Uterus (tissue), 4 donors: Measurements from ENCODE around the gene ADARB2. TPM values are rescaled to one million over a fixed set of nuclear protein-coding genes. Genes with fewer than 3 reads are reported as not detected.

Experiments
- DNase-seq, 2 donors: peaks; one replicate each; pipeline ENCODE4 v3.0.0-alpha.2; 2019 to 2020
- H3K27ac ChIP-seq, 2 donors: fragments of 200-600 bp; sonication (generic); 1 replicate in 1 of 2; 2 replicates in 1 of 2; pipeline ENCODE4 v1.5.1; 2016 to 2018
- H3K27me3 ChIP-seq, 2 donors: fragments of 200-600 bp; sonication (generic); one replicate each; pipeline ENCODE4 v1.5.1; 2018 to 2019; ENCODE audit warnings: control low read depth in 1 of 2
- H3K36me3 ChIP-seq, 2 donors: fragments of 200-600 bp; sonication (generic); one replicate each; pipeline ENCODE4 v1.5.1; 2019; ENCODE audit warnings: control low read depth in 1 of 2
- H3K4me1 ChIP-seq, 2 donors: fragments of 200-600 bp; sonication (generic); one replicate each; pipeline ENCODE4 v1.5.1; 2018 to 2019; ENCODE audit warnings: control low read depth in 1 of 2
- H3K4me3 ChIP-seq, 2 donors: fragments of 200-600 bp; sonication (generic); 1 replicate in 1 of 2; 2 replicates in 1 of 2; pipeline ENCODE4 v1.5.1; 2018 to 2019; ENCODE audit warnings: mild to moderate bottlenecking in 1 of 2
- H3K9me3 ChIP-seq, 2 donors: fragments of 200-600 bp; sonication (generic); one replicate each; pipeline ENCODE4 v1.5.1; 2019; ENCODE audit warnings: control low read depth in 1 of 2
- POLR2A ChIP-seq, 2 donors: fragments of 450-650 bp; IDR thresholded peaks; one replicate each; pipeline ENCODE4 v1.6.1; 2016; ENCODE audit warnings: antibody characterized with exemption in 2 of 2, mild to moderate bottlenecking in 1 of 2, moderate library complexity in 1 of 2
- intact Hi-C: fragments of 100-400 bp; cut with DNase I; formaldehyde crosslinking; loops from one replicate; pipeline ENCODE4 v1.15.1; 2023; ENCODE audit warnings: low total_unique reads
- total RNA-seq, 4 donors: library from RNA; depleted of rRNA in 3 of 4; stranded (reverse); fragments of >200 nt in 3 of 4; gene quantifications; one replicate each; pipeline versions ENCODE4 v1.1.0 to v1.2.4, GENCODE V29; 2014 to 2023
- TF ChIP-seq, protein P1 (sequence below), 4 experiments: fragments of 200-600 bp in 2 of 4; fragments of 450-650 bp in 2 of 4; sonication (generic) in 2 of 4; IDR thresholded peaks; one replicate each; pipeline ENCODE4 v1.5.1; 2016 to 2019; ENCODE audit warnings: antibody characterized with exemption in 4 of 4, mild to moderate bottlenecking in 2 of 4, moderate library complexity in 1 of 4
- donor health status: DM: yes; HTN: yes; CAD: no.

The ADARB2 gene
- total RNA-seq, 4 donors from 2014 or later: 0.76 to 2.6 (median 2.0) TPM; not detected in 1

- H3K4me3 ChIP-seq: no peak overlapping the region
- no peak for TF ChIP-seq POLR2A (IDR thresholded peaks at IDR 0.05)
- TF ChIP-seq, protein P1, sequence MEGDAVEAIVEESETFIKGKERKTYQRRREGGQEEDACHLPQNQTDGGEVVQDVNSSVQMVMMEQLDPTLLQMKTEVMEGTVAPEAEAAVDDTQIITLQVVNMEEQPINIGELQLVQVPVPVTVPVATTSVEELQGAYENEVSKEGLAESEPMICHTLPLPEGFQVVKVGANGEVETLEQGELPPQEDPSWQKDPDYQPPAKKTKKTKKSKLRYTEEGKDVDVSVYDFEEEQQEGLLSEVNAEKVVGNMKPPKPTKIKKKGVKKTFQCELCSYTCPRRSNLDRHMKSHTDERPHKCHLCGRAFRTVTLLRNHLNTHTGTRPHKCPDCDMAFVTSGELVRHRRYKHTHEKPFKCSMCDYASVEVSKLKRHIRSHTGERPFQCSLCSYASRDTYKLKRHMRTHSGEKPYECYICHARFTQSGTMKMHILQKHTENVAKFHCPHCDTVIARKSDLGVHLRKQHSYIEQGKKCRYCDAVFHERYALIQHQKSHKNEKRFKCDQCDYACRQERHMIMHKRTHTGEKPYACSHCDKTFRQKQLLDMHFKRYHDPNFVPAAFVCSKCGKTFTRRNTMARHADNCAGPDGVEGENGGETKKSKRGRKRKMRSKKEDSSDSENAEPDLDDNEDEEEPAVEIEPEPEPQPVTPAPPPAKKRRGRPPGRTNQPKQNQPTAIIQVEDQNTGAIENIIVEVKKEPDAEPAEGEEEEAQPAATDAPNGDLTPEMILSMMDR (IDR thresholded peaks at IDR 0.05): no peak
- intact Hi-C loops: no loop called here
- H3K9me3 ChIP-seq: no peaks in the 10 kb centered on the region
- no peaks in the 10 kb centered on the region for H3K36me3 ChIP-seq
- H3K4me1 ChIP-seq: no peaks in the 10 kb centered on the region
- no peak overlapping the region for H3K27ac ChIP-seq
- no peak for DNase-seq
- no peaks in the 10 kb centered on the region for H3K27me3 ChIP-seq
Measured at GRCh38 chr10:1232164-1232911, 505.0 kb downstream of the ADARB2 start.

DNA sequence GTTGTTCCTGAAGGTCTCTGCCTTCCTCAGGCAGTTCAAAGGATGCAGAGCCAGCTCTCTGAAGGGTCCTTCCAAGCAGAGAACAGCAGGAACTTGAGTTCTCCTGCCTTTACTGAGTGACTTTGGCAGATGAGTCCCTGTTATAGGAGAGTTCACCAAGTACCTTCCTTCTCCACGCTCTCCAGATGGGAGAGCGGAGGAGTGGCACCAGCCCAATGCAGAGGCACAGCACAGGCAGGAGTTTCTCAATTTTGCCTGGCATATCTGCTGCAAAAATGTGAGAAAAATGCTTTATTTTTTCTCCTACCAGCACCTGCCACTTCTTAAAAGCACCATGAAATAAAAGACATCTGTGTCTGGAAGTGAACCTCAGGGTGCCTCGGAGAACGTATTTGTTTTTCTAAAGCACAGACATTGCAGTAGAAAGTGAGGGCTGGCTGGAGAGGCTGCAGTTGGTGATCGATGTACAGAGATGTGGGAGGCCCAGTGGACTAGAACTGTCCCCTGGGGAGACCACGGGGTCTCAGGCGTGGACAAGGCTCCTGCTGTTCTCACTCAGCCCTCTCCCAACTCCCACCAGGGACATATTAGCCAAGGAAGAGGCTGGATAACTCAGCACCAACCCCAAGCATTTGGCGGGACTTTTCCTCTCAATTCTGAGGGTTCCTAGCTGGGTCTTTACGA is 506.6 kb downstream of the ADARB2 start:
- H3K4me3 ChIP-seq: no peak overlapping the region
- no peaks in the 10 kb centered on the region for H3K36me3 ChIP-seq
- no peak overlapping the region for H3K27ac ChIP-seq
- H3K4me1 ChIP-seq: no peaks in the 10 kb centered on the region
- H3K9me3 ChIP-seq: no peaks in the 10 kb centered on the region
- no peak for TF ChIP-seq POLR2A (IDR thresholded peaks at IDR 0.05)
- TF ChIP-seq, protein P1 (IDR thresholded peaks at IDR 0.05): no peak
- intact Hi-C loops: no loop called here
- no peak for DNase-seq
- H3K27me3 ChIP-seq: no peaks in the 10 kb centered on the region

- no peak for DNase-seq
- Histone ChIP-seq H3K36me3 (no peaks in the 10 kb centered on the region), H3K27ac (no peak overlapping the region), H3K9me3 (no peaks in the 10 kb centered on the region), H3K4me3 (no peak overlapping the region), H3K27me3 (no peaks in the 10 kb centered on the region), H3K4me1 (no peaks in the 10 kb centered on the region)
- intact Hi-C loops: no loop called here
- no peak for TF ChIP-seq POLR2A (IDR thresholded peaks at IDR 0.05)
- TF ChIP-seq, protein P1 (IDR thresholded peaks at IDR 0.05): no peak
Measured at GRCh38 chr10:1230138-1230537, 507.2 kb downstream of the ADARB2 start.

GRCh38 chr10:1229574-1229973 is 507.8 kb downstream of the ADARB2 start:
- Histone ChIP-seq H3K27me3 (no peaks in the 10 kb centered on the region), H3K4me1 (no peaks in the 10 kb centered on the region), H3K36me3 (no peaks in the 10 kb centered on the region), H3K27ac (no peak overlapping the region), H3K4me3 (no peak overlapping the region), H3K9me3 (no peaks in the 10 kb centered on the region)
- TF ChIP-seq, protein P1 (IDR thresholded peaks at IDR 0.05): no peak
- TF ChIP-seq POLR2A (IDR thresholded peaks at IDR 0.05): no peak
- DNase-seq: no peak
- intact Hi-C loops: no loop called here

GRCh38 chr10:1229116-1229515 is 508.2 kb downstream of the ADARB2 start:
- intact Hi-C loops: no loop called here

More at GRCh38 chr10:1229116-1229515, 508.2 kb downstream of the ADARB2 start:
- no peaks in the 10 kb centered on the region for H3K36me3 ChIP-seq
- no peak overlapping the region for H3K4me3 ChIP-seq
- H3K4me1 ChIP-seq: no peaks in the 10 kb centered on the region
- no peak for DNase-seq
- no peak overlapping the region for H3K27ac ChIP-seq
- H3K27me3 ChIP-seq: no peaks in the 10 kb centered on the region
- H3K9me3 ChIP-seq: no peaks in the 10 kb centered on the region
- TF ChIP-seq, protein P1 (IDR thresholded peaks at IDR 0.05): no peak
- no peak for TF ChIP-seq POLR2A (IDR thresholded peaks at IDR 0.05)
